KMS-11 (cell line): ENCODE data around the gene STRBP.
"Not testable (repeated sequence)": the region's sequence is repeated elsewhere in the genome, so short reads cannot be mapped to it uniquely, and the experiment has no call there.

Experiments used
- H2AFZ ChIP-seq: fragments of 200-600 bp; sonication (generic); 2 replicates; pipeline ENCODE4 v1.6.1; 2016; ENCODE audit warnings: antibody characterized with exemption, mixed run types, low read depth
- H3K27ac ChIP-seq: fragments of 200-600 bp; sonication (generic); 2 replicates; pipeline ENCODE4 v1.6.1; 2016; ENCODE audit warnings: mild to moderate bottlenecking, mixed run types
- H3K27me3 ChIP-seq: fragments of 200-600 bp; sonication (generic); 2 replicates; pipeline ENCODE4 v1.6.1; 2017; ENCODE audit warnings: mild to moderate bottlenecking, low read depth, mixed run types, moderate library complexity; ENCODE audit not compliant: insufficient read depth
- H3K36me3 ChIP-seq: fragments of 200-600 bp; sonication (generic); 2 replicates; pipeline ENCODE4 v1.6.1; 2017; ENCODE audit warnings: mild to moderate bottlenecking, mixed run types; ENCODE audit not compliant: insufficient read depth
- H3K4me1 ChIP-seq: fragments of 200-600 bp; sonication (generic); 2 replicates; pipeline ENCODE4 v1.6.1; 2016; ENCODE audit warnings: mild to moderate bottlenecking, low read depth, mixed run types; ENCODE audit not compliant: poor library complexity, severe bottlenecking
- H3K4me2 ChIP-seq: fragments of 200-600 bp; sonication (generic); 2 replicates; pipeline ENCODE4 v1.7.0; 2016; ENCODE audit warnings: mild to moderate bottlenecking, mixed run types
- H3K4me3 ChIP-seq: fragments of 200-600 bp; sonication (generic); IDR thresholded peaks from 2 replicates; pipeline ENCODE4 v1.6.1; 2017; ENCODE audit warnings: low read depth, low read length, mixed read lengths; ENCODE audit not compliant: insufficient read depth
- H3K79me2 ChIP-seq: fragments of 200-600 bp; sonication (generic); 2 replicates; pipeline ENCODE4 v1.6.1; 2016; ENCODE audit warnings: low read depth, mixed run types; ENCODE audit not compliant: insufficient read depth
- H3K9ac ChIP-seq: fragments of 200-600 bp; sonication (generic); 2 replicates; pipeline ENCODE4 v1.6.1; 2016; ENCODE audit warnings: mild to moderate bottlenecking, mixed run types
- H4K20me1 ChIP-seq: fragments of 200-600 bp; sonication (generic); 2 replicates; pipeline ENCODE4 v1.6.1; 2016; ENCODE audit warnings: mild to moderate bottlenecking, mixed run types; ENCODE audit not compliant: insufficient read depth
- CTCF ChIP-seq: fragments of 200-600 bp; sonication (generic); conservative IDR thresholded peaks from 2 replicates; pipeline ENCODE4 v1.6.1; 2017; ENCODE audit warnings: low read depth, mild to moderate bottlenecking, antibody characterized with exemption, low read length, moderate library complexity, mixed read lengths

STRBP gene

GRCh38 chr9:123211081-123211480 lies 57.3 kb downstream of the STRBP start:
- Histone ChIP-seq H3K4me2 (no peak overlapping the region), H3K27ac (no peak overlapping the region), H4K20me1 (no peaks in the 10 kb centered on the region), H2AFZ (no peak overlapping the region), H3K27me3 (no peaks in the 10 kb centered on the region), H3K79me2 (no peaks in the 10 kb centered on the region), H3K36me3 (no peaks in the 10 kb centered on the region), H3K4me3 (no peak overlapping the region), H3K9ac (no peak overlapping the region), H3K4me1 (no peaks in the 10 kb centered on the region)
- TF ChIP-seq CTCF, result no peak

- no peak for TF ChIP-seq CTCF
- Histone ChIP-seq H3K4me3 (no peak overlapping the region), H4K20me1 (no peaks in the 10 kb centered on the region), H3K27me3 (no peaks in the 10 kb centered on the region), H3K4me1 (no peaks in the 10 kb centered on the region), H3K79me2 (no peaks in the 10 kb centered on the region), H3K9ac (no peak overlapping the region), H2AFZ (no peak overlapping the region), H3K36me3 (no peaks in the 10 kb centered on the region), H3K4me2 (no peak overlapping the region), H3K27ac (no peak overlapping the region)
Observed at GRCh38 chr9:123208626-123209174, 59.7 kb downstream of the STRBP start.

- Histone ChIP-seq H3K79me2 (no peaks in the 10 kb centered on the region), H3K36me3 (no peaks in the 10 kb centered on the region), H3K27ac (no peak overlapping the region), H3K4me2 (no peak overlapping the region), H2AFZ (no peak overlapping the region), H3K4me3 (no peak overlapping the region), H3K9ac (no peak overlapping the region), H3K27me3 (no peaks in the 10 kb centered on the region), H4K20me1 (no peaks in the 10 kb centered on the region), H3K4me1 (no peaks in the 10 kb centered on the region)
- TF ChIP-seq CTCF, result no peak
Observed at GRCh38 chr9:123206065-123206464, 62.3 kb downstream of the STRBP start.

- Histone ChIP-seq H3K9ac (no peak overlapping the region), H3K4me3 (no peak overlapping the region), H2AFZ (no peak overlapping the region), H3K4me2 (no peak overlapping the region), H3K27me3 (no peaks in the 10 kb centered on the region), H3K27ac (no peak overlapping the region), H3K79me2 (no peaks in the 10 kb centered on the region), H3K36me3 (no peaks in the 10 kb centered on the region), H3K4me1 (no peaks in the 10 kb centered on the region), H4K20me1 (no peaks in the 10 kb centered on the region)
- TF ChIP-seq CTCF, result no peak
Observed at GRCh38 chr9:123201083-123201482, 67.3 kb downstream of the STRBP start.

- H3K27me3 ChIP-seq, H2AFZ ChIP-seq, H3K27ac ChIP-seq, H3K4me1 ChIP-seq, H3K36me3 ChIP-seq, H3K4me3 ChIP-seq, H3K9ac ChIP-seq, H4K20me1 ChIP-seq, H3K4me2 ChIP-seq, H3K79me2 ChIP-seq: not testable (repeated sequence)
Observed at GRCh38 chr9:123200469-123200868, 67.9 kb downstream of the STRBP start.
